Measurements from ENCODE around the gene CD93.

CD93 gene

GRCh38 chr20:23081263-23081819 is 4.8 kb downstream of the CD93 start:
- DNase-seq: no peak

GRCh38 chr20:23080521-23080920 is 5.6 kb downstream of the CD93 start:
- DNase-seq: no peak

DNA sequence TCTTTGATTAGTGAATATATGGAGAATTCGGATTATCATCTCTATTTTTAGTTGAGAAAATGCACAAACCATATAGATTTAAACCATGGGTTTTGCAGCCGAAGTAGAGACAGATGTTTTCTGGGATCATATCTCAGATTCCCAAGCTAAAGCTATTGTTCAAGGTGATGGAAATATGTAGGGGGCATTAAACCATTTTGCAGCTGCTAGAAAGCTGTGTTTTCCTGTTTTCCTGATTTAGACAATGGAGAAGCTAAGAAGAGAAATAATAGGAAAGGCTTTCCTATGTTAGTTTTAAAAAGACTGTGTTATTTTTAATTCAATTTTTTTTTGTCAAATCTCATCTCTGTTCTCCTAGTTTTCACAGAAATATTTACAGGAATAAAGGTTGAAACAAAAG is 6.2 kb downstream of the CD93 start:
- no peak for DNase-seq

GRCh38 chr20:23079016-23079351 is 7.1 kb downstream of the CD93 start:
- peak; percentile 43 to 74 for DNase-seq

DNA sequence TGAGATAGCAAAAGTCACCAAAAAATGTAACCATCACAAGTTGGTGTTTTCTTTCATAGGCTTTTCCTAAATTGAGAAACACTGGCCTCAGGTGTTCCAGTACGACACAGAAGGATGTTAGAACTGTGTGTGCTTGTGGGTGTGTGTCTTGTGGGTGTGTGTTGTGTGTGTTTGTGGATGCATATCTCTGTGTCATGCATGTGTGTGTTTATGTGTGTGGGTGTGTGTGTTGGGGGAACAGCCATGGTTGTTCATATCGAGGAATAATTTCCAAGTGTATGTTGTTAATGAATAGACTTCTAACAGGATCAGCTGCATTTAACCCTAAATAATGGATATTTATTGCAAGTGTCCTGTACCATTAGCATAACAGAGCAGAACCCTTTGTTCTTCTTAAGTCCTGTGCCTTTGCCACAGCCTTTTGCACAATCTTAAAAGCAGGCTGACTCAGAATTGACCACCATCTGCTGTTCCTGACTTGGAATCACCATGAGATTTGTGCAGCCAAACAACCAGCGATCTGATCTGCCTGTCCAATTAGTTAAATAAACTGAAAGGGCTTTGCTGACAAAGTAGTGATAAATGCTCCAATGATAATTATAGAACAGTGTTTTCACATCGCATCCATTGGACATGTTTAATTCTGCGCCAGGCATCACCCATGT is 7.6 kb downstream of the CD93 start:
- no peak for DNase-seq

- no peak for DNase-seq
Observed at GRCh38 chr20:23077277-23077676, 8.8 kb downstream of the CD93 start.

- DNase-seq: peak in 1 of 2 experiments; percentile 16
Observed at GRCh38 chr20:23074052-23074451, 12.1 kb downstream of the CD93 start.

GRCh38 chr20:23072892-23073586 is 13.1 kb downstream of the CD93 start:
- no peak for DNase-seq

- no peak for DNase-seq
Observed at GRCh38 chr20:23071996-23072395, 14.1 kb downstream of the CD93 start.

GRCh38 chr20:23071398-23071797 is 14.7 kb downstream of the CD93 start:
- DNase-seq: no peak

- DNase-seq: no peak
Observed at GRCh38 chr20:23069108-23069507, 17.0 kb downstream of the CD93 start.

GRCh38 chr20:23068283-23068682 is 17.8 kb downstream of the CD93 start:
- no peak for DNase-seq

GRCh38 chr20:23066772-23067171 is 19.4 kb downstream of the CD93 start:
- no peak for DNase-seq

DNA sequence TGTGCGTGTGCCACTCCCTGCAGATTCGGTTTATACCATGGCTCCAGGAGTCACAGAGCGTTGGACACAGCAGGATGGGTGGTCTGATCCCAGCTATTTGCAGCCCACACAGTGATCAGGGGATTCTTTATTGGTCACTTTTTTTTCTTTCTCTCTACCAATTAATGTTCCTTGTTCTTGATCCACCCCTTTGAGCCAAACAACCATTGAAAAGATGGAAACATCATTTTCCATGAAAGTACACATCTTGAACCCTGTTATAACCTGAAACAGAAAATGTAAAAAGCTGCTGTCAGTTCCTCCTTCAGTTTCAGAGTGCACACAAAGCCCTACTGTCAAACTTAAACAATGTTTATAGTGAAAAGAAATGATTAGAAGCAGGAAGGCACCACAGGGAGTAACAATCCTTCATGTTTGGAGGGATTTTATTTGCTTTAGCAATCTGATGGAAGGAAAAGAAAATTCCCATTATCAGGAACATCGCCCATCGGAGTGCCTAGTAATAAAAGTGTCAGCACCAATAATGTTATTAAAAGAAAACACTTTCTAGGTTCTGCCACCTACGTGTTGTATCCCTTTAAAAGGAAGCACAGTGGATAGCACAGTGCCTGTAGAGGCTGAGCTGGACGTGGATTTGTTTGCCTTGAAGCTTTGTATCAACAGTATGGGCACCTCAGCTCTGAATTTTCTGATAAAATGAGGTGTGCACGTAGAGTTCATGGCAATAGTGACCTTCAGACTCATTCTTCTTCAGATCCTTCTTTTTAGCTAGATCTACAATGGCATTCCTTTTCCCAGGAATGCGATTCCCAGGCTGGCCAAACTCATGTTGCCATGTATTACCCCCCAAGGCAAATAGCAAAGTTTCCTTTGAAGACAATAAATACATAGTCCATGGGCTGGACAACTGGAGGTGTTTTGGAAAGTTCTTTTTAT is 20.6 kb downstream of the CD93 start:
- DNase-seq: no peak

DNA sequence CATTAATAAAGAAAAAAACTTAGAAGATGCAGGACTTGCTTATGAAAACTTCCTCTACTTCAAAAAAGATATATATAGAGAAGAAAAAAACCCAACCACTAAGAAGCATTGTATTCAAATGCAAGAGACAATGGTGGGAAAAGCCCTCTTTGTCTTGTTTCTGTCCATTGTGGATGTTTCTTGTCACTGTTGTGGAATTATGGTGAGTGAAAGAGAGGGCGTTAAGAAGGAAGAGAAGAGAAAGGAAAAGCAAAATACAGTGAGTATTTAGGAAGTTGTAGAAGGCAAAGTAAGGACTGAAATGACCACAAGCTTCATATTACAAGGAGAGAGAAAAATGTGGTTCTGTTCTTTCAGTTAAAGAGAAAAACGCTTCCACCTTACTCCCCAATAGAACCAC is 22.5 kb downstream of the CD93 start:
- no peak for DNase-seq

GRCh38 chr20:23063168-23063567 is 23.0 kb downstream of the CD93 start:
- no peak for DNase-seq

- no peak for DNase-seq
Observed at GRCh38 chr20:23062632-23063031, 23.5 kb downstream of the CD93 start.

DNA sequence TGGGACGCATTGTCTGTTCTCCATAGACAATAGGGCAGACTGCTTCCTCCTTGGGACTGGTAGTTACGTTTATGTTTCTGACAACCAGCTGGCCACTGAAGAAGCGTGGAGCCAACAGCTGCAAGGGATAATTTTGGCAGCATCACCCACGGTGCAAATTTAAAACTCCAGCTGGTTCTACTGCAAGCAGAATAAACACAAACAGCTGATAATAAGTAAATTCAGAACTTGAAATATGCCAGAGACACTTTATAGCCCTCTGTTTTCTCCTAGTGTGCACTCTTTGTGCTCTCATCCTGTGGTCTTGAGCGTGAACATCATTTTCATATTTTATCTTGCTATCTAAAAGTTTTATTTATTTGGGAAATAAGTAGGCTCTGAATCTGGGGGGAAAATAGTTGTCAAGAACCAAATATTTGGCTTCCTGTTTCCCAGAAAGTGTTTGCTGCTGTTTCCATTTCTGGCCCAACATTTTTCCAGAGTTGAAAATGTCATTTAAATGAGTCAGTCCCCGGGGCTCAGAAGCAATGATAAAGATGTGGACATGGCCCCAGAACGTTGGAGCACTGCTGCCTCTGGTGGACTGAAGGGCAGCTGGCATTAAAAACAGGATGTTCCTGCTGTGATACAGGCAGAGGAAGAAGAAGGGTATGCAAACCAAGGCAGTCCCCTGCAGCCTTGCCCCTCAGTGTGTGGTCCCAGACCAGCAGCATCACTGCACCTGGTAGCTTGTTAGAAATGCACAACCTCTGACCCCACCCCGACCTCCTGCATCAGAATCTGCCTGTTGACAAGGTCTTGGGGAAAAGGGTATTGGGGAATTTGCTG is 24.2 kb downstream of the CD93 start:
- peak; percentile 77 to 85 for DNase-seq

DNA sequence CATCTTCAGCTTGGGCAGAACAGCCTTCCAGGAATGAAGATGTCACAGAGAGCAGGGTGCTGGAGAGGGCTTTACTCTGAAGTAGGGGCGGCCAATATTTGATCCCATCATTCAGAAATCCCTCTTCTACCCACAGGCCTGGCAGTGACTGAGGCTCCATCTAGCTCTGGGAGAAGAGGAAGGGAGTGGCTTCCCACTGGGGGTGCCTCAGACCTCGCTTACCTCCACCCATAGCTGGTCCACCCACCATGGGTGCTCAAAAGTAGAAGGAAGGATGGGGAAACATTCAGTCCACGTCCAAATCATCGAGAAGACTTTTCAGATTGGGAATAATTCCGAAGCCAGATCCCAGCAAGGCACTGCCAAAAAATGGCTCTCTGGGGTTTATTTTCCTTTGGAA is 24.9 kb downstream of the CD93 start:
- DNase-seq: no peak

DNA sequence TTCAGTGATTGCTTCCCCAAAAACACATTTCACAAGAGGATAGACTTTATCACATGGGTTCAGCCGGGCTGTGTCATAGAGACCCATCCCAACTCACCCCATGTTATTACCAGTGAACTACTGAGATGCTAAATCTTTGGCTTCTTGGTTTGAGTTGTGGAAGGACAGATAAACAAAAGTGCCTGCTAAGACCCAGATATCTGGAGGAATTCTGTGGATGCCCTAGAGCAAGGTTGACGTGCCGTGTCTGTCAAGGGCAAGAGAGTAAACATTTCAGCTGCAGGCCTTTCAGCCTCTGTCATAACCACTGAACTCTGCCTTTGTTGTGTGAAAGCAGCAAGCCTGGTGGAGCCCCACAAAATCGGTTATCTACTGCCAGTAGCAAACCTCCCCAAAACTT is 25.5 kb downstream of the CD93 start:
- DNase-seq: no peak

GRCh38 chr20:23059846-23060245 is 26.3 kb downstream of the CD93 start:
- DNase-seq: no peak

- no peak for DNase-seq
Observed at GRCh38 chr20:23059001-23059400, 27.1 kb downstream of the CD93 start.

DNA sequence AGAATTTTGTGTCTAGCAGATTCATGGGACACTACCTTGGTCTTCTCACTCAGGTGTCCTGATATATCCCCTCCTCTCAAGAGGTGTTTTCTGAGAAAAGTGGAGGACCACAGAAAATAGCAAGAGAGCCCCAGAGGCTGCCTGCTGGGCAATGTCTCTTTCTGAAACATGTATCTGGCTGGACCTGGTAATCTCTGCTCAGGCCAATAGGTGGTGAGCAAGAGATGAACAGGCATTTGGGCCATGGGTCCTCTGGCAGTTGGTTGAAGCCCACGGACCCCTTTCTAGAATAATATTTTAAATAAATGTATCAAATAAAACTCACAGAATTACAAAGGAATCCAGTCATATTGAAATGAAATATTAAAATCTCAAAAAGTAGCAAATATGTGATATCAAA is 27.9 kb downstream of the CD93 start:
- DNase-seq: peak; percentile 13 to 32
